K562 (cell line): Measurements from ENCODE around the gene ELP5. TPM values are rescaled to one million over a fixed set of nuclear protein-coding genes. Genes with fewer than 3 reads are reported as not detected.
A peak's percentile ranks its signal among the peaks of the same experiment; 100 is the strongest.

Experiments
- CAMTA2 ChIP-seq: fragments of 250-450 bp; sonication (Bioruptor Pico); conservative IDR thresholded peaks from 2 replicates; pipeline ENCODE4 v1.5.1; 2022
- CHD2 ChIP-seq: IDR thresholded peaks from 2 replicates; pipeline ENCODE4 v1.6.1; 2011; ENCODE audit warnings: low read depth, low read length
- GTF2A2 ChIP-seq: IDR thresholded peaks from 2 replicates; pipeline ENCODE4 v1.6.1; 2016; ENCODE audit warnings: mild to moderate bottlenecking, missing genetic modification characterization, missing compliant biosample characterization
- HNRNPLL ChIP-seq: fragments of 200-400 bp; formaldehyde crosslinking; IDR thresholded peaks from 2 replicates; pipeline ENCODE4 v1.6.1; 2017; ENCODE audit warnings: low read length, low read depth, mild to moderate bottlenecking; ENCODE audit not compliant: poor library complexity, severe bottlenecking
- ILK ChIP-seq: fragments of 450-650 bp; IDR thresholded peaks from 2 replicates; pipeline ENCODE4 v1.6.1; 2016; ENCODE audit warnings: missing genetic modification characterization, low read depth, mild to moderate bottlenecking, missing compliant biosample characterization, moderate library complexity, borderline replicate concordance
- MCM3 ChIP-seq: fragments of 450-650 bp; IDR thresholded peaks from 2 replicates; pipeline ENCODE4 v1.6.1; 2016
- NCOA1 ChIP-seq: fragments of 450-650 bp; IDR thresholded peaks from 2 replicates; pipeline ENCODE4 v1.6.1; 2016; ENCODE audit warnings: low read depth
- NFRKB ChIP-seq: fragments of 450-650 bp; IDR thresholded peaks from 2 replicates; pipeline ENCODE4 v1.6.1; 2016; ENCODE audit warnings: low read depth
- NONO ChIP-seq, 2 experiments: fragments of 200-400 bp in 1 of 2; fragments of 450-650 bp in 1 of 2; formaldehyde crosslinking in 1 of 2; IDR thresholded peaks; 2 replicates each; pipeline ENCODE4 v1.6.1; 2017; ENCODE audit warnings: low read depth in 2 of 2, mild to moderate bottlenecking in 2 of 2, moderate library complexity in 2 of 2, low read length in 1 of 2
- PRPF4 ChIP-seq: fragments of 200-400 bp; formaldehyde crosslinking; IDR thresholded peaks from one replicate; pipeline ENCODE4 v1.6.1; 2017; ENCODE audit warnings: low read length, low read depth, mild to moderate bottlenecking; ENCODE audit not compliant: insufficient read depth, poor library complexity, severe bottlenecking
- TCFL5 ChIP-seq: fragments of 250-450 bp; sonication (Bioruptor Pico); conservative IDR thresholded peaks from 2 replicates; pipeline ENCODE4 v1.6.1; 2021; ENCODE audit warnings: mild to moderate bottlenecking, moderate library complexity, matching md5 sums
- TOE1 ChIP-seq, 2 experiments: fragments of 450-650 bp in 1 of 2; sonication (generic) in 1 of 2; formaldehyde crosslinking in 1 of 2; IDR thresholded peaks; 2 replicates each; pipeline versions ENCODE4 v1.7.1 to v1.8.0; 2016 to 2022; ENCODE audit warnings: borderline replicate concordance in 2 of 2, mild to moderate bottlenecking in 2 of 2, antibody characterized with exemption in 1 of 2, inconsistent platforms in 1 of 2, low read depth in 1 of 2, missing genetic modification reagents in 1 of 2, moderate library complexity in 1 of 2
- XRCC3 ChIP-seq: fragments of 450-650 bp; IDR thresholded peaks from 2 replicates; pipeline ENCODE4 v1.6.1; 2017; ENCODE audit warnings: mild to moderate bottlenecking, moderate library complexity
- ZNF212 ChIP-seq: fragments of 450-650 bp; formaldehyde crosslinking; IDR thresholded peaks from 2 replicates; pipeline ENCODE4 v1.4.0; 2020; ENCODE audit warnings: mild to moderate bottlenecking
- ZNF239 ChIP-seq: fragments of 250-450 bp; sonication (Bioruptor Pico); IDR thresholded peaks from 2 replicates; pipeline ENCODE4 v1.4.0; 2020; ENCODE audit warnings: mild to moderate bottlenecking
- ZNF507 ChIP-seq: conservative IDR thresholded peaks from 2 replicates; pipeline ENCODE4 v1.6.1; 2017; ENCODE audit warnings: missing genetic modification characterization, missing compliant biosample characterization
- ZNF551 ChIP-seq: fragments of 250-450 bp; sonication (Bioruptor Pico); IDR thresholded peaks from 2 replicates; pipeline ENCODE4 v1.5.0; 2021; ENCODE audit warnings: mild to moderate bottlenecking, moderate library complexity
- ZNF75A ChIP-seq: fragments of 450-650 bp; formaldehyde crosslinking; IDR thresholded peaks from 2 replicates; pipeline ENCODE4 v1.4.0; 2020; ENCODE audit warnings: mild to moderate bottlenecking
- polyA plus RNA-seq, 8 experiments: library from polyadenylated mRNA; depleted of rRNA in 4 of 8; stranded (reverse) in 5 of 8; unstranded in 3 of 8; fragments of >200 nt; fragmentation: Nextera tagmentation in 2 of 8; fragmentation: Illumina TruSeq in 1 of 8; extraction: Ambion mirVana in 2 of 8; extraction: Trizol in 1 of 8; gene quantifications; 2 replicates each; pipeline versions ENCODE4 v1.2.1 to v1.2.3, GENCODE V29; 2011 to 2014; ENCODE audit warnings: inconsistent platforms in 1 of 8, missing spikeins in 1 of 8
- total RNA-seq, 7 experiments: library from RNA; depleted of rRNA in 6 of 7; stranded (reverse); fragments of >200 nt in 6 of 7; fragmentation: Illumina TruSeq in 2 of 7; extraction: Trizol in 2 of 7; gene quantifications; 2 replicates each; pipeline versions ENCODE4 v1.2.1 to v1.2.3, GENCODE V29; 2011 to 2021; ENCODE audit warnings: low replicate concordance in 1 of 7
- TF ChIP-seq, protein P1 (sequence below), 3 experiments: fragments of 200-800 bp in 1 of 3; fragments of 250-450 bp in 1 of 3; fragments of 450-650 bp in 1 of 3; sonication (Bioruptor Pico) in 1 of 3; sonication (Bioruptor generic) in 1 of 3; formaldehyde crosslinking in 1 of 3; IDR thresholded peaks; 2 replicates each; pipeline versions ENCODE4 v1.6.1 to v1.8.0; 2016 to 2022; ENCODE audit warnings: mild to moderate bottlenecking in 2 of 3, missing genetic modification characterization in 2 of 3, missing compliant biosample characterization in 1 of 3, moderate library complexity in 1 of 3
- TF ChIP-seq, protein P2 (sequence below): sonication (generic); formaldehyde crosslinking; IDR thresholded peaks from 2 replicates; pipeline ENCODE4 v1.8.1; 2023; ENCODE audit warnings: mild to moderate bottlenecking, missing genetic modification reagents
- TF ChIP-seq, protein P3 (sequence below): fragments of 250-450 bp; sonication (Bioruptor Pico); IDR thresholded peaks from 2 replicates; pipeline ENCODE4 v1.5.0; 2020; ENCODE audit warnings: mild to moderate bottlenecking

The ELP5 gene
- total and polyA plus RNA-seq, 9 of the 15 experiments (the other 6 are each of a cell fraction or from before 2014, with no cell fraction given), result 25.7 to 77.9 (median 52.9) TPM

DNA sequence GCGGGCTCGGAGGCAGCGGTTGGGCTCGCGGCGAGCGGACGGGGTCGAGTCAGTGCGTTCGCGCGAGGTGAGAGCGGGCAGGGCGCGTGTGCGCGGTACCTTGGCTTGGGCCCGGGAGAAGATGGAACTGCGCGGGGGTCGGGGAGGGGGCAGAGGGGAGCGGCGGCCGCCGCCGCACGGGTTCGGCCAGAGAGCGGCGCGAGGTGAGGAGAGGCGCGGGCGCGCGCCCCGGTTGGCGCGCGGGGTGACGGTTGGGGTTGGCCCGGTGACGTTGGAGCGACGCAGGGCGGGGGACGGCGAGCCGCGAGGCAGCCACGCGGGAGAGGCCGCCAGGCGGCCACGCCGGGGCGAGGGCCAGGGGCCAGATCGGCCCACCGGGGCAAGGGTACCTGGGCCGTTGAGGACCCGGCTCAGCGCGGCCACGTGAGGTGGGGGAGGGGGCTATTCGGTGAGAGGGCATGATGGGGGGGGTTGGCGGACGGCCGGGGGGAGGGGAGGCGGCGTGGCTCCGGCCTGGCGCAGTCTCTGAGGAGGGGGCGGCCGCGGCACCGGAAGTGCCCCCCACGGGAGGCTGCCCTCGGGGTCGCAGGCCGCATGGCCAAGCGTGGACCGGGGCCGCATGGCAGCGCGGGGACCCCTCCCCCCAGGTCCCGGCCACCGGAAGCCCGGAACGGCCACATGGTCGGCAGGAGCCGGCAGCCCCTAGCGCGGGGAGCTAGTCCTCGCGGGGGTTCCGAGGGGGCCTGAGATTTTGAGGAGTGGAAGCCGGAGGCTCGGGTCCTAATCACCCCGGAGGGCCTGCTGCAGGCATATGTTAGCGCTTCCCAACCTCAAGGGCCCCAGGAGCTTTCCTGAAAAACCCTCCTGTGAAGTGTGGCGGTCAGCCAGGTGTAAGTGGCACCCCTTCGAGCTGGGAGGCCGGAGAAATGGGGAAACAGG is 55.9 kb downstream of the ELP5 start (continued):
- TF ChIP-seq ZNF551 (CRISPR knock-in tag) (no peak), GTF2A2 (tag) (no peak), CAMTA2 (CRISPR knock-in tag) (no peak), XRCC3 (no peak), CHD2 (0 out of 2 replicates have a peak, but pooled peaks have one; percentile 13), ZNF507 (no peak), ILK (tag) (no peak), NONO (IDR thresholded peaks at IDR 0.05; ENCODE audit: low read depth in 2 of 2, low read length in 1 of 2) (no peak), ZNF212 (CRISPR knock-in tag) (no peak), NFRKB (0 out of 2 replicates have a peak, but pooled peaks have one; percentile 51), TCFL5 (CRISPR knock-in tag) (no peak), PRPF4 (peak; percentile 77), ZNF239 (no peak), MCM3 (no peak), HNRNPLL (no peak), NCOA1 (no peak), ZNF75A (CRISPR knock-in tag) (no peak), TOE1 (IDR thresholded peaks at IDR 0.05; ENCODE audit: borderline replicate concordance) (no peak), TOE1 (CRISPR knock-in tag; IDR thresholded peaks at IDR 0.05; ENCODE audit: borderline replicate concordance, low read depth) (no peak)
- TF ChIP-seq, protein P1, sequence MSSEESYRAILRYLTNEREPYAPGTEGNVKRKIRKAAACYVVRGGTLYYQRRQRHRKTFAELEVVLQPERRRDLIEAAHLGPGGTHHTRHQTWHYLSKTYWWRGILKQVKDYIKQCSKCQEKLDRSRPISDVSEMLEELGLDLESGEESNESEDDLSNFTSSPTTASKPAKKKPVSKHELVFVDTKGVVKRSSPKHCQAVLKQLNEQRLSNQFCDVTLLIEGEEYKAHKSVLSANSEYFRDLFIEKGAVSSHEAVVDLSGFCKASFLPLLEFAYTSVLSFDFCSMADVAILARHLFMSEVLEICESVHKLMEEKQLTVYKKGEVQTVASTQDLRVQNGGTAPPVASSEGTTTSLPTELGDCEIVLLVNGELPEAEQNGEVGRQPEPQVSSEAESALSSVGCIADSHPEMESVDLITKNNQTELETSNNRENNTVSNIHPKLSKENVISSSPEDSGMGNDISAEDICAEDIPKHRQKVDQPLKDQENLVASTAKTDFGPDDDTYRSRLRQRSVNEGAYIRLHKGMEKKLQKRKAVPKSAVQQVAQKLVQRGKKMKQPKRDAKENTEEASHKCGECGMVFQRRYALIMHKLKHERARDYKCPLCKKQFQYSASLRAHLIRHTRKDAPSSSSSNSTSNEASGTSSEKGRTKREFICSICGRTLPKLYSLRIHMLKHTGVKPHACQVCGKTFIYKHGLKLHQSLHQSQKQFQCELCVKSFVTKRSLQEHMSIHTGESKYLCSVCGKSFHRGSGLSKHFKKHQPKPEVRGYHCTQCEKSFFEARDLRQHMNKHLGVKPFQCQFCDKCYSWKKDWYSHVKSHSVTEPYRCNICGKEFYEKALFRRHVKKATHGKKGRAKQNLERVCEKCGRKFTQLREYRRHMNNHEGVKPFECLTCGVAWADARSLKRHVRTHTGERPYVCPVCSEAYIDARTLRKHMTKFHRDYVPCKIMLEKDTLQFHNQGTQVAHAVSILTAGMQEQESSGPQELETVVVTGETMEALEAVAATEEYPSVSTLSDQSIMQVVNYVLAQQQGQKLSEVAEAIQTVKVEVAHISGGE (CRISPR knock-in tag; IDR thresholded peaks at IDR 0.05), result no peak
- TF ChIP-seq, protein P2, sequence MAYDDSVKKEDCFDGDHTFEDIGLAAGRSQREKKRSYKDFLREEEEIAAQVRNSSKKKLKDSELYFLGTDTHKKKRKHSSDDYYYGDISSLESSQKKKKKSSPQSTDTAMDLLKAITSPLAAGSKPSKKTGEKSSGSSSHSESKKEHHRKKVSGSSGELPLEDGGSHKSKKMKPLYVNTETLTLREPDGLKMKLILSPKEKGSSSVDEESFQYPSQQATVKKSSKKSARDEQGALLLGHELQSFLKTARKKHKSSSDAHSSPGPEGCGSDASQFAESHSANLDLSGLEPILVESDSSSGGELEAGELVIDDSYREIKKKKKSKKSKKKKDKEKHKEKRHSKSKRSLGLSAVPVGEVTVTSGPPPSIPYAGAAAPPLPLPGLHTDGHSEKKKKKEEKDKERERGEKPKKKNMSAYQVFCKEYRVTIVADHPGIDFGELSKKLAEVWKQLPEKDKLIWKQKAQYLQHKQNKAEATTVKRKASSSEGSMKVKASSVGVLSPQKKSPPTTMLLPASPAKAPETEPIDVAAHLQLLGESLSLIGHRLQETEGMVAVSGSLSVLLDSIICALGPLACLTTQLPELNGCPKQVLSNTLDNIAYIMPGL (CRISPR knock-in tag), result no peak
- TF ChIP-seq, protein P3, sequence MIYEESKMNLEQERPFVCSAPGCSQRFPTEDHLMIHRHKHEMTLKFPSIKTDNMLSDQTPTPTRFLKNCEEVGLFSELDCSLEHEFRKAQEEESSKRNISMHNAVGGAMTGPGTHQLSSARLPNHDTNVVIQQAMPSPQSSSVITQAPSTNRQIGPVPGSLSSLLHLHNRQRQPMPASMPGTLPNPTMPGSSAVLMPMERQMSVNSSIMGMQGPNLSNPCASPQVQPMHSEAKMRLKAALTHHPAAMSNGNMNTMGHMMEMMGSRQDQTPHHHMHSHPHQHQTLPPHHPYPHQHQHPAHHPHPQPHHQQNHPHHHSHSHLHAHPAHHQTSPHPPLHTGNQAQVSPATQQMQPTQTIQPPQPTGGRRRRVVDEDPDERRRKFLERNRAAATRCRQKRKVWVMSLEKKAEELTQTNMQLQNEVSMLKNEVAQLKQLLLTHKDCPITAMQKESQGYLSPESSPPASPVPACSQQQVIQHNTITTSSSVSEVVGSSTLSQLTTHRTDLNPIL (CRISPR knock-in tag), result no peak
